RKO (cell line): Measurements from ENCODE around the gene KCNJ10.
"Not testable (repeated sequence)": the region's sequence is repeated elsewhere in the genome, so short reads cannot be mapped to it uniquely, and the experiment has no call there.

ENCODE experiments used
- DNase-seq: peaks from one replicate; pipeline ENCODE4 v3.0.0-alpha.2; 2016; ENCODE audit warnings: low spot score

KCNJ10 gene

GRCh38 chr1:160061369-160062229, 8.4 kb downstream of the KCNJ10 start:
- DNase-seq: no peak

GRCh38 chr1:160058087-160058486, 11.9 kb downstream of the KCNJ10 start:
- DNase-seq: no peak

- no peak for DNase-seq
Measured at GRCh38 chr1:160056648-160057169, 13.3 kb downstream of the KCNJ10 start.

- no peak for DNase-seq
Measured at GRCh38 chr1:160053548-160054365, 16.2 kb downstream of the KCNJ10 start.

- DNase-seq: no peak
Measured at GRCh38 chr1:160052936-160053335, 17.0 kb downstream of the KCNJ10 start.

- DNase-seq: no peak
Measured at GRCh38 chr1:160050619-160051018, 19.3 kb downstream of the KCNJ10 start.

- DNase-seq: not testable (repeated sequence)
Measured at GRCh38 chr1:160050182-160050581, 19.8 kb downstream of the KCNJ10 start.

GRCh38 chr1:160049101-160049500, 20.9 kb downstream of the KCNJ10 start:
- DNase-seq: no peak

- no peak for DNase-seq
Measured at GRCh38 chr1:160048335-160048734, 21.6 kb downstream of the KCNJ10 start.

GRCh38 chr1:160047111-160047991, 22.6 kb downstream of the KCNJ10 start:
- no peak for DNase-seq

GRCh38 chr1:160046494-160047110, 23.4 kb downstream of the KCNJ10 start:
- no peak for DNase-seq

- DNase-seq: no peak
Measured at GRCh38 chr1:160045653-160046052, 24.3 kb downstream of the KCNJ10 start.

GRCh38 chr1:160043543-160043942, 26.4 kb downstream of the KCNJ10 start:
- no peak for DNase-seq

- DNase-seq: no peak
Measured at GRCh38 chr1:160040476-160040875, 29.5 kb downstream of the KCNJ10 start.

GRCh38 chr1:160032165-160032820, 37.7 kb downstream of the KCNJ10 start:
- peak; percentile 50 for DNase-seq

- DNase-seq: peak; percentile 92
Measured at GRCh38 chr1:160031365-160032164, 38.4 kb downstream of the KCNJ10 start, which contains the start of gene PIGM. TSS of gene PIGM (minus strand) at chr1:160031990. CDS start at chr1:160031739, 251 bp downstream.

- peak; percentile 42 for DNase-seq
Measured at GRCh38 chr1:160030657-160031364, 39.1 kb downstream of the KCNJ10 start.

- no peak for DNase-seq
Measured at GRCh38 chr1:160028426-160028825, 41.5 kb downstream of the KCNJ10 start.

- DNase-seq: no peak
Measured at GRCh38 chr1:160025314-160025713, 44.6 kb downstream of the KCNJ10 start.
